HepG2 (cell line): Measurements from ENCODE around the gene FAM170B.

Source experiments
- CCAR2 ChIP-seq: fragments of 200-400 bp; formaldehyde crosslinking; optimal IDR thresholded peaks from 2 replicates; pipeline ENCODE3; 2018; ENCODE audit warnings: low read depth, mild to moderate bottlenecking, low read length, moderate library complexity
- HCFC1 ChIP-seq: fragments of 150-350 bp; IDR thresholded peaks from 2 replicates; pipeline ENCODE4 v1.6.1; 2014; ENCODE audit warnings: low read depth, low read length
- HDAC2 ChIP-seq: sonication (generic); formaldehyde crosslinking; IDR thresholded peaks from 2 replicates; pipeline ENCODE4 v1.4.0; 2020; ENCODE audit warnings: missing genetic modification reagents
- MXI1 ChIP-seq: IDR thresholded peaks from 3 replicates; pipeline ENCODE4 v1.6.1; 2012; ENCODE audit warnings: low read depth, low read length, inconsistent platforms, borderline replicate concordance
- RAD21 ChIP-seq: fragments of 450-650 bp; formaldehyde crosslinking; IDR thresholded peaks from 2 replicates; pipeline ENCODE4 v1.5.0; 2020; ENCODE audit warnings: mild to moderate bottlenecking
- RERE ChIP-seq: IDR thresholded peaks from 2 replicates; pipeline ENCODE4 v1.6.1; 2016; ENCODE audit warnings: low read depth, missing genetic modification reagents, missing compliant biosample characterization
- SRF ChIP-seq: IDR thresholded peaks from 2 replicates; pipeline ENCODE4 v1.6.1; 2011; ENCODE audit warnings: mild to moderate bottlenecking, low read depth, low read length, moderate library complexity
- ZNF776 ChIP-seq: sonication (generic); formaldehyde crosslinking; IDR thresholded peaks from 2 replicates; pipeline ENCODE4 v1.4.0; 2020; ENCODE audit warnings: mild to moderate bottlenecking, missing genetic modification reagents
- TF ChIP-seq, protein P1 (sequence below): sonication (generic); formaldehyde crosslinking; IDR thresholded peaks from 2 replicates; pipeline ENCODE4 v1.5.0; 2020; ENCODE audit warnings: mild to moderate bottlenecking, missing genetic modification reagents, moderate library complexity

GRCh38 chr10:49177391-49178355, 43.9 kb upstream of the FAM170B start:
- TF ChIP-seq, protein P1, sequence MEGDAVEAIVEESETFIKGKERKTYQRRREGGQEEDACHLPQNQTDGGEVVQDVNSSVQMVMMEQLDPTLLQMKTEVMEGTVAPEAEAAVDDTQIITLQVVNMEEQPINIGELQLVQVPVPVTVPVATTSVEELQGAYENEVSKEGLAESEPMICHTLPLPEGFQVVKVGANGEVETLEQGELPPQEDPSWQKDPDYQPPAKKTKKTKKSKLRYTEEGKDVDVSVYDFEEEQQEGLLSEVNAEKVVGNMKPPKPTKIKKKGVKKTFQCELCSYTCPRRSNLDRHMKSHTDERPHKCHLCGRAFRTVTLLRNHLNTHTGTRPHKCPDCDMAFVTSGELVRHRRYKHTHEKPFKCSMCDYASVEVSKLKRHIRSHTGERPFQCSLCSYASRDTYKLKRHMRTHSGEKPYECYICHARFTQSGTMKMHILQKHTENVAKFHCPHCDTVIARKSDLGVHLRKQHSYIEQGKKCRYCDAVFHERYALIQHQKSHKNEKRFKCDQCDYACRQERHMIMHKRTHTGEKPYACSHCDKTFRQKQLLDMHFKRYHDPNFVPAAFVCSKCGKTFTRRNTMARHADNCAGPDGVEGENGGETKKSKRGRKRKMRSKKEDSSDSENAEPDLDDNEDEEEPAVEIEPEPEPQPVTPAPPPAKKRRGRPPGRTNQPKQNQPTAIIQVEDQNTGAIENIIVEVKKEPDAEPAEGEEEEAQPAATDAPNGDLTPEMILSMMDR = no peak
- TF ChIP-seq SRF (no peak), ZNF776 (no peak), CCAR2 (no peak), MXI1 (no peak), HCFC1 (no peak), RAD21 (no peak), HDAC2 (CRISPR knock-in tag) (no peak), RERE (CRISPR knock-in tag) (no peak)
